Suprapubic skin (tissue), 4 donors: Measurements from ENCODE around the gene C12orf42. TPM values are rescaled to one million over a fixed set of nuclear protein-coding genes. Genes with fewer than 3 reads are reported as not detected.

ENCODE experiments used
- DNase-seq, 2 donors: peaks; one replicate each; pipeline ENCODE4 v3.0.0-alpha.2; 2019; ENCODE audit warnings: low spot score in 2 of 2
- H3K27ac ChIP-seq: fragments of 200-600 bp; sonication (generic); one replicate; pipeline ENCODE4 v1.5.1; 2019
- H3K27me3 ChIP-seq: fragments of 200-600 bp; sonication (generic); one replicate; pipeline ENCODE4 v1.5.1; 2019
- H3K36me3 ChIP-seq: fragments of 200-600 bp; sonication (generic); one replicate; pipeline ENCODE4 v1.5.1; 2019
- H3K4me1 ChIP-seq: fragments of 200-600 bp; sonication (generic); one replicate; pipeline ENCODE4 v1.5.1; 2019
- H3K4me3 ChIP-seq: fragments of 200-600 bp; sonication (generic); one replicate; pipeline ENCODE4 v1.5.1; 2019; ENCODE audit warnings: mild to moderate bottlenecking
- H3K9me3 ChIP-seq: fragments of 200-600 bp; sonication (generic); one replicate; pipeline ENCODE4 v1.5.1; 2019
- EP300 ChIP-seq: sonication (generic); formaldehyde crosslinking; IDR thresholded peaks from one replicate; pipeline ENCODE4 v1.6.1; 2017; ENCODE audit warnings: antibody characterized with exemption
- POLR2A ChIP-seq, 2 donors: fragments of 450-650 bp; IDR thresholded peaks; one replicate each; pipeline ENCODE4 v1.6.1; 2017; ENCODE audit warnings: antibody characterized with exemption in 2 of 2, mild to moderate bottlenecking in 2 of 2, moderate library complexity in 2 of 2
- POLR2AphosphoS5 ChIP-seq, 3 donors: sonication (generic); formaldehyde crosslinking; IDR thresholded peaks; one replicate each; pipeline ENCODE4 v1.6.1; 2017; ENCODE audit warnings: antibody characterized with exemption in 3 of 3
- WGBS: methylation state at CpG from one replicate; pipeline ENCODE4 v1.1.5; 2018; 5-methylcytosine and 5-hydroxymethylcytosine counted together
- total RNA-seq, 4 donors: library from RNA; depleted of rRNA; stranded (reverse); fragments of >200 nt; gene quantifications; one replicate each; pipeline ENCODE4 v1.1.0, GENCODE V29; 2016
- TF ChIP-seq, protein P1 (sequence below), 2 donors: fragments of 200-600 bp in 1 of 2; fragments of 450-650 bp in 1 of 2; sonication (generic) in 1 of 2; IDR thresholded peaks; one replicate each; pipeline ENCODE4 v1.5.1; 2016 to 2019; ENCODE audit warnings: antibody characterized with exemption in 2 of 2, mild to moderate bottlenecking in 1 of 2, moderate library complexity in 1 of 2

C12orf42 gene
- total RNA-seq, 4 donors from 2014 or later = not detected

DNA sequence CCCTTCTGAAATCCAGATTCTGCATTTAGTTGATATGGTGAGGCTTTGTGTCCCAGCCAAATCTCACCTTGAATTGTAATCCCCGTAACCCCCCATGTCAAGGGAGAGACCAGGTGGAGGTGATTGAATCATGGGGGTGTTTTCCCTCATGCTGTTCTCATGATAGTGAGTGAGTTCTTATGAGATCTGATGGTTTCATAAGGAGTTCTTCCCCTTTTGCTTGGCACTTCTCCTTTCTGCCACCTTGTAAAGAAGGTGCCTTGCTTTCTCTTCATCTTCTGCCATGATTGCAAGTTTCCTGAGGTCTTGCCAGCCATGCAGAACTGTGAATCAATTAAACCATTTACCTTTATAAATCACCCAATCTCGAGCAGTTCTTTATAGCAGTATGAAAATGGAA lies 23.1 kb upstream of the C12orf42 start:
- Histone ChIP-seq H3K27me3 (no peaks in the 10 kb centered on the region), H3K4me1 (no peaks in the 10 kb centered on the region), H3K36me3 (no peaks in the 10 kb centered on the region), H3K27ac (no peak overlapping the region), H3K4me3 (no peak overlapping the region), H3K9me3 (no peaks in the 10 kb centered on the region)
- 77% methylated on average over 2 of the region's 2 CpGs for WGBS
- no peak for DNase-seq
- TF ChIP-seq POLR2AphosphoS5 (IDR thresholded peaks at IDR 0.05) (no peak), POLR2A (IDR thresholded peaks at IDR 0.05) (no peak), EP300 (no peak)
- TF ChIP-seq, protein P1, sequence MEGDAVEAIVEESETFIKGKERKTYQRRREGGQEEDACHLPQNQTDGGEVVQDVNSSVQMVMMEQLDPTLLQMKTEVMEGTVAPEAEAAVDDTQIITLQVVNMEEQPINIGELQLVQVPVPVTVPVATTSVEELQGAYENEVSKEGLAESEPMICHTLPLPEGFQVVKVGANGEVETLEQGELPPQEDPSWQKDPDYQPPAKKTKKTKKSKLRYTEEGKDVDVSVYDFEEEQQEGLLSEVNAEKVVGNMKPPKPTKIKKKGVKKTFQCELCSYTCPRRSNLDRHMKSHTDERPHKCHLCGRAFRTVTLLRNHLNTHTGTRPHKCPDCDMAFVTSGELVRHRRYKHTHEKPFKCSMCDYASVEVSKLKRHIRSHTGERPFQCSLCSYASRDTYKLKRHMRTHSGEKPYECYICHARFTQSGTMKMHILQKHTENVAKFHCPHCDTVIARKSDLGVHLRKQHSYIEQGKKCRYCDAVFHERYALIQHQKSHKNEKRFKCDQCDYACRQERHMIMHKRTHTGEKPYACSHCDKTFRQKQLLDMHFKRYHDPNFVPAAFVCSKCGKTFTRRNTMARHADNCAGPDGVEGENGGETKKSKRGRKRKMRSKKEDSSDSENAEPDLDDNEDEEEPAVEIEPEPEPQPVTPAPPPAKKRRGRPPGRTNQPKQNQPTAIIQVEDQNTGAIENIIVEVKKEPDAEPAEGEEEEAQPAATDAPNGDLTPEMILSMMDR (IDR thresholded peaks at IDR 0.05) = no peak

DNA sequence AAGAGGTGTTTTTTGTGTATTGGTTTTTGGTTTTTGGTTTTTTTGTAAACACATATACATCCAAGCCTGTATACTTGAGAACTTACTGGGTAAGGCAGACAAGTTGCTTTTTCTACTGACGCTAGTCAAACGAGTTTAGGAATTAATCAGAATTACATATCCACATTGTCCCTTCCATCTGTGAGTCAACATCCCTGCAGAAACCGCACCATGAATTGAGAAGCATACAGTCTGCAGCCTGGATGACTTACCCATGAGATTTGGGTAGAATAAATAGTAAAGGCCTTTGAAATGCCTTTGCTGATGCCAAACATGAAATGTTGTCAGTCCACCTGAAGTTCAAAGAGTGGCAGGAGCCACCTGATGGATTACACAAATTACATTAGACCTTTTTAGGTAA lies 21.4 kb upstream of the C12orf42 start:
- DNase-seq = no peak
- no peak for TF ChIP-seq POLR2AphosphoS5 (IDR thresholded peaks at IDR 0.05)
- TF ChIP-seq, protein P1 (IDR thresholded peaks at IDR 0.05) = no peak
- no peak for TF ChIP-seq EP300
- TF ChIP-seq POLR2A (IDR thresholded peaks at IDR 0.05) = no peak
- no peaks in the 10 kb centered on the region for H3K9me3 ChIP-seq
- no peaks in the 10 kb centered on the region for H3K27me3 ChIP-seq
- H3K4me1 ChIP-seq = no peaks in the 10 kb centered on the region
- H3K27ac ChIP-seq = no peak overlapping the region
- 90% methylated on average over 3 of the region's 3 CpGs for WGBS
- no peak overlapping the region for H3K4me3 ChIP-seq
- no peaks in the 10 kb centered on the region for H3K36me3 ChIP-seq

DNA sequence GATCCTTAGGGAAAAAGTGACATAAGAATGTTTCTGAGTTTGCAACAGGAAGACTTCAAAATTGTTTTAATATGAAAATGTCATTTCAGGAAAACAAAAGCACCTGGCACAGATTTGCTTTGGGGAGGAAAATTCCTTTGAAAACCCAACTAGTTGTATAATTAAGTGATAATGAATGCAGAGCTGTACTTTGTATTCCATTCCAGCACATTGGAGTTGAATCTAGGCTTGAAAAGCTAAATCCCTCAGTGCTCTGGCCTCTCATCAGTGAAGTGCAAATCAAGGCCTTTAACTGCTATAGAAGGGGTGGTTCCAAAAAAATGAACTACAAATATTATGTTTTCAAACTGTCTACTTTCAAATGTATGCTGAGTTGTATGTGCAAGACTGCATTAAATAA lies 19.6 kb upstream of the C12orf42 start:
- Histone ChIP-seq H3K4me1 (no peaks in the 10 kb centered on the region), H3K27ac (no peak overlapping the region), H3K9me3 (no peaks in the 10 kb centered on the region), H3K4me3 (no peak overlapping the region), H3K27me3 (no peaks in the 10 kb centered on the region), H3K36me3 (no peaks in the 10 kb centered on the region)
- TF ChIP-seq, protein P1 (IDR thresholded peaks at IDR 0.05) = no peak
- no peak for TF ChIP-seq EP300
- no peak for TF ChIP-seq POLR2A (IDR thresholded peaks at IDR 0.05)
- no peak for TF ChIP-seq POLR2AphosphoS5 (IDR thresholded peaks at IDR 0.05)
- DNase-seq = no peak

DNA sequence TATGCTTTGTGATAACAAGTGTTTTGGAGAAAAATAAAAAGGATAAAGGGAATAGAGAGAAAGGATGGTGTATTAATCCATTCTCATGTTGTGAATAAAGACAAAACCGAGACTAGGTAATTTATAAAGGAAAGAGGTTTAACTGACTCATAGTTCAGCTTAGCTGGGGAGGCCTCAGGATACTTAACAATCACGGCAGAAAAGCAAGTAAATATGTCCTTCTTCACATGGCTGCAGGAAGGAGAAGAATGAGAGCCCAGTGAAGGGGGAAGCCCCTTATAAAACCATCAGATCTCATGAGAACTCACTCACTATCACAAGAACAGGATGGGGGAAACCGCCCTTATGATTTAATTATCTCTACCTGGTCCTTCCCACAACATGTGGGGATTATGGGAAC lies 18.1 kb upstream of the C12orf42 start:
- Histone ChIP-seq H3K4me1 (no peaks in the 10 kb centered on the region), H3K9me3 (no peaks in the 10 kb centered on the region), H3K4me3 (no peak overlapping the region), H3K27me3 (no peaks in the 10 kb centered on the region), H3K36me3 (no peaks in the 10 kb centered on the region), H3K27ac (no peak overlapping the region)
- 74% methylated on average over 3 of the region's 3 CpGs for WGBS
- TF ChIP-seq, protein P1 (IDR thresholded peaks at IDR 0.05) = no peak
- TF ChIP-seq POLR2AphosphoS5 (IDR thresholded peaks at IDR 0.05) (no peak), POLR2A (IDR thresholded peaks at IDR 0.05) (no peak), EP300 (no peak)
- DNase-seq = no peak

DNA sequence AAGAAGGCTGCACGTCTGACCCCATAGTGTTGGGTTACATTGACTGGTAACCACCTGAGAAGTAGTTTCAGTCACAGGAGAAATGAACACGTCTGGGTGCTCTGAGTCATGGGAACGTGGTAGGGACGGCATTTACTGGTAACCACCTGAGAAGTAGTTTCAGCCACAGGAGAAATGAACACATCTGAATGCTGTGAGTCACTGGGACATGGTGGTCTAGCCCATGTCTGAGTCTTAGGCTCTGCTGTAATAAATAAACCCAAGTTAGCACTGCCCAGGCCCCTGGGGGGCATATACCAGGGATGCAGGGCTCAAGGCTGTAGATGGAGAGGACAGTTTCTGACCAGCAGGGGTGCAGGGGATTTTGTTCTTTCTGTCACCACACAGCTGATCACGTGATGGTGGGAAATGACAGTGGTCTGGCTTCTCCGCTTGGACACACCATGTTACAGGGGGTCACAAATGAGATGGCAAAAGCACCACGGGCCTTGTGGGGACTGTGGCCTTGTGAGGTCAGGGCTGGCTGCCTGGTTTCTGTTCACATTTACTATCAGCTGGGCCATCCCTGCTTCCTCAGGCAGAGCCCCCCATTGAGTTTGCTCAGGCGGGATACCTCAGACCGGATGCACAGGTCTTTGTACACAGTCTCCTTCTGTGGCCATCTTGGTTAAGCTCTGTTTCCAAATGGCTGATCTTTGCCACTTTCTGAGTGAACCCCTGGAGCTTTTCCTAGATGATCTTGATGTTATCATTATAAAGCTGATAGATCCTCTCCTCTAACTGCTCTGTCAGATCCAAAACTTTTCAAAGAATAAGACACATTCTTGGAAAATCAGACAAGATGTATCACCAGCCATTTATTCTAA lies 9.8 kb upstream of the C12orf42 start:
- WGBS = 84% methylated on average over 9 of the region's 9 CpGs
- no peak for DNase-seq

More for the DNA sequence above, 9.8 kb upstream of the C12orf42 start:
- no peak overlapping the region for H3K4me3 ChIP-seq
- no peaks in the 10 kb centered on the region for H3K36me3 ChIP-seq
- no peak overlapping the region for H3K27ac ChIP-seq
- TF ChIP-seq POLR2A (IDR thresholded peaks at IDR 0.05) = no peak
- TF ChIP-seq, protein P1 (IDR thresholded peaks at IDR 0.05) = no peak
- no peak for TF ChIP-seq POLR2AphosphoS5 (IDR thresholded peaks at IDR 0.05)
- no peak for TF ChIP-seq EP300
- no peaks in the 10 kb centered on the region for H3K27me3 ChIP-seq
- H3K4me1 ChIP-seq = no peaks in the 10 kb centered on the region
- no peaks in the 10 kb centered on the region for H3K9me3 ChIP-seq
